Measurements from ENCODE around the gene LRRC8E.

DNA sequence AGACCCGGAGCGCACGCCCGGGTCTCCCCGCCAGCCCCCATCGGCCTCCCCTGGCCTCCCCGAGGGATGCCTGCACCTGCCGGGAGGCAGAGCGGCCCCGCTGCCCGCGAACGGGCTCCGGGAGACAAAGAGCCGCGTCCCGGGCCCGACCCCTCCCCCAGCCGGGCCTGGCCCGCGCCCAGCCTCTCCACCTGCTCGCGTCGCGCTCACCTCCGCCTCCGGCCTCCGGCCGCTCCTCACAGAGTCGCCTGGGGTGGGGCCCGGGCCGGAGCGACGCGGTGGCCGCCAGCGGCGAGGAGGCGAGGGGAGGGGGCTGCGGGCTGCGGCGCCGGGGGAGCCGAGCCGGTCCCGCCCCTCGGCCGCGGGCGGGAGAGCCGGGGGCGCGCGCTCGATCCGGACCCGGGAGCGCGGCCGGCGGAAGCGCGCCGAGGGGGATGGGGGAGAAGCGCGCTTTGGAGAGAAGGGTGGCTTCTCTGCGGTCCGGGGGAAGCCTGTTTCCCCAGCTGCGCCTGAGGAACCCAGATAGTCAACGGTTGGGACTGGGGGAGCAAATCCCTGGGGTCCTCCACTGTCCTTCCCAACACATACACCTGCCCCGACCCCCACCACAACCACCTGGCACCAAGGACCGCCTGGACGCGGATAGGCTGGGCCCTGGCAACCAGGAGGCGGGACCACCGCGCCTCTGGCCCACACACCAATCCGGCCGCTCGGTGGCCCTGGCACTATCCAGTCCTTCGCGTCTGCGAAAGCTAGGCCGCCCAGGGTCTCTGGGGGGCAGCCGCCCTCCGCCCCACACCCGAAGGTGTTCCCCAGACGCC lies 14.0 kb upstream of the LRRC8E start, which contains the start of gene PRR36:
- no peak for TF ChIP-seq POLR2A (IDR thresholded peaks at IDR 0.05; ENCODE audit: low read length)
- no peak for TF ChIP-seq GATA1 (IDR thresholded peaks at IDR 0.05; ENCODE audit: low read depth, low read length)

All from erythroblast (primary cell).